Mesodermal cell (in vitro differentiated cells): ENCODE results near the gene IGSF6.

ENCODE experiments used
- H3K27ac ChIP-seq: 2 replicates; pipeline ENCODE4 v1.7.0; 2013; ENCODE audit warnings: mild to moderate bottlenecking, low read depth, low read length, moderate library complexity; ENCODE audit not compliant: severe bottlenecking
- H3K36me3 ChIP-seq: 2 replicates; pipeline ENCODE4 v1.7.1; 2013; ENCODE audit warnings: mild to moderate bottlenecking, low read length, moderate library complexity; ENCODE audit not compliant: control insufficient read depth, insufficient read depth
- H3K4me1 ChIP-seq: one replicate; pipeline ENCODE4 v1.7.1; 2013; ENCODE audit warnings: mild to moderate bottlenecking, low read length; ENCODE audit not compliant: insufficient read depth, control insufficient read depth, poor library complexity, severe bottlenecking
- H3K4me3 ChIP-seq: 2 replicates; pipeline ENCODE4 v1.7.0; 2013; ENCODE audit warnings: low read length, control low read depth, mild to moderate bottlenecking; ENCODE audit not compliant: insufficient read depth, poor library complexity, severe bottlenecking; ENCODE audit errors: extremely low read depth
- H3K9me3 ChIP-seq: 2 replicates; pipeline ENCODE4 v1.7.1; 2013; ENCODE audit warnings: mild to moderate bottlenecking, low read length, moderate library complexity; ENCODE audit not compliant: control insufficient read depth
- WGBS, 2 experiments: methylation state at CpG; one replicate each; pipeline ENCODE4 v1.1.5; 2013; ENCODE audit warnings: missing lambda C conversion rate in 2 of 2; ENCODE audit not compliant: insufficient coverage in 2 of 2; 5-methylcytosine and 5-hydroxymethylcytosine counted together

The IGSF6 gene

DNA sequence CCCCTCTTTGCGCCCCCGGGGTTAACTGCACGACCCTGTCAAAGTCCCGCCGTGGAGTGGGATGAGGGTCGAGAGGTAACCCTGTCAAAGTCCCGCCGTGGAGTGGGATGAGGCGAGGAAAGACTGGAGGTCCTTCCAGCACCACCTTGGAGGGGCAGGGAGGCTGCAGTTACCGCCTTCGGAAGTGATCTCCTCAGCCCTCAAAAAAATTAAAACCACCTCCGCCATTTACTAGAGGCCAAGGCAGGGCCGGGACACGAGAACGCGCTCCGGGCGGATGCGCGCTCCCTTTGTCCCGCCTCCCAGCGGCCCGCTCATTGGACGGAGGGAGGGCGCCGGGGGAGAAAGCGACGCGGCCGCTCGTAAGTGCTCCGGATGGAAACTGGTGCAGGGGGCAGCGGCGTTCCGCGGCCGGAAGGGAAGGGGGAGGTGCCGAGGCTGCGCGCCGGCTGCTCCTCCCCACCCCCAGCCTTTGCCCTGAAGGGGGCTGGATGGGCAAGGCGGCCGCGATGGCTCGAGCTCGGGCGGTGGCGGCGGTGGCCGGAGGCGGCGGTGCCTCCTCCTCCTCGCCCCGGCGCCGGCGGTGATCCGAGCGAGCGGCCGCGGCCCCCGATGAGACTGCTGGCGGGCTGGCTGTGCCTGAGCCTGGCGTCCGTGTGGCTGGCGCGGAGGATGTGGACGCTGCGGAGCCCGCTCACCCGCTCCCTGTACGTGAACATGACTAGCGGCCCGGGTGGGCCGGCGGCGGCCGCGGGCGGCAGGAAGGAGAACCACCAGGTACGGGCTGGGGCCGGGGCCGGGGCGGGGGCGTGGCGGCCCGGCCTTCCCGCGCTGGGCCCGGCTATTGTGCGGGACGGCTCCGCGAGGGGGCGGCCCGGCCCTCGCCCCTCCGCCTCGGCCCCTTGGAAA lies 53.0 kb downstream of the IGSF6 start, which contains the start of gene METTL9:
Gene METTL9, plus strand, starts transcription at position 456 of the 909 bp plus-strand sequence. Its CDS starts 157 bp downstream, at position 613.
- peak within 1 kb of the TSS; percentile 92 for H3K27ac ChIP-seq
- 0 to 1% methylated on average over 68 to 79 of the region's 100 CpGs for WGBS, 2 experiments
- peaks cover 4% of the 10 kb centered on the region for H3K36me3 ChIP-seq
- H3K4me3 ChIP-seq: peak within 1 kb of the TSS; percentile 80
- no peaks in the 10 kb centered on the region for H3K9me3 ChIP-seq
- H3K4me1 ChIP-seq: peaks cover 17% of the 10 kb centered on the region

DNA sequence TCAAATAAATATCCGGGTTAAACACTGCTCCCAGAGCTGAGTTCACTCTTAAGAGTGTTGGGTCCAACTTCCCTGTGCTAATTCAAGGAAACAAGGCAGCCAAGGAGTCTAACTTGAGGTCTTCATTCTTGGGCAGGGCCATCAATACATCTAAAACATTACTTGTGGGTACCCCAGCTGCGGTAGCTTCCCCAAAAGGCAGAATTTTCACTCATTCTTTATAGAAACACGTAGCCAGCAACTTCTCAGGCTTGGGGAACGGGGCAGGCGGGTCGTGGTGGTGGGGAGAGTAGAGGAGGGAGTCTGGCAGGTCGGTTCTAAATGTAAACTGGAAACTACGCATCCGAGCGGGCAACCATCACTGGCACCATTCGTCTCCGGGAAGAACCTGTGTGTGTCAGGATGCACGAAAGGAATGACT lies 53.7 kb downstream of the IGSF6 start:
- peak overlapping the region; percentile 64 for H3K27ac ChIP-seq
- H3K9me3 ChIP-seq: no peaks in the 10 kb centered on the region
- peak overlapping the region; percentile 80 for H3K4me3 ChIP-seq
- WGBS, 2 experiments: 8 to 11% methylated on average over 10 to 12 of the region's 13 CpGs
- peaks cover 3% of the 10 kb centered on the region for H3K36me3 ChIP-seq
- H3K4me1 ChIP-seq: peaks cover 10% of the 10 kb centered on the region

DNA sequence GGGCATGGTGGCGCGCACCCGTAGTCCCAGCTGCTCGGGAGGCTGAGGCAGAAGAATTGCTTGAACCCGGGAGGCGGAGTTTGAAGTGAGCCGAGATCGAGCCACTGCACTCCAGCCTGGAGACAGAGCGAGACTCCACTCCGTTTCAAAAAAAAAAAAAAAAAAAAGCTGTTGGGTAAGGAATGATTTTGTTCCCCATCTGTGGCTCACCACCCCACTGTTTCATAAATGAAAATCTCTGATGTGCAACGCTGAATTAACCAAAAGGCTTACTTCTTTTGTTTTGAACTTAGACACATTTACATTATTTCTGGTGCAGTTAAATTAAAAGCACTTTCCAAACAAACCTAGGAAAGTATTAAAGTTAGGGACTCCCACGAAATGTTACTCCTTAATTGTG lies 54.2 kb downstream of the IGSF6 start:
- Histone ChIP-seq H3K27ac (peak overlapping the region; percentile 64), H3K9me3 (no peaks in the 10 kb centered on the region), H3K4me3 (peak overlapping the region; percentile 80), H3K36me3 (no peaks in the 10 kb centered on the region), H3K4me1 (peaks cover 8% of the 10 kb centered on the region)
- 97 to 100% methylated on average over 8 to 10 of the region's 12 CpGs for WGBS, 2 experiments

DNA sequence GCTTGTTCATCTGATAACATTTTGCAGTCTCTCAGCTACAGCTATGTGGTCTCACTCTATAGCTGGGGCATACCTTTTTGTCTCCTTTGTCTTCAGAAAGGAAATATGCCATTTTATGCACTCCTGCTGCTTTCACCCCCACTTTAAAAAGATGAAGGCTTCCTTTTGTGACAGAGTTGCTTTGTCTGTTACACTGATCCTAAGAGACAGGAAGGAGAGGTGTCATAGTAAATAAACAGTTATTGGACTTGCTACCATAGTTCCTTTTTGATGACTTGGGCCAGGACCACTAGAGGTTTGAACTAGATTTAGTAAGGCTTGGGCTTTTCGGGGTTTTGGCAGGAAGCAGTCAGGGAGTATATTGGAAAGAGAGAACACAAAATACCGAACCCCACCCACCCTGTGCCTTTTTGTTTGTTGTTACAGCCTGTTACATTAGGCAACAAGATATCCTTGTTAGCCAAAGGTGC lies 54.8 kb downstream of the IGSF6 start:
- H3K4me1 ChIP-seq: peaks cover 5% of the 10 kb centered on the region
- no peaks in the 10 kb centered on the region for H3K9me3 ChIP-seq
- H3K36me3 ChIP-seq: no peaks in the 10 kb centered on the region
- H3K27ac ChIP-seq: no peak overlapping the region
- no peak overlapping the region for H3K4me3 ChIP-seq
- 90 to 100% methylated on average over 1 to 2 of the region's 2 CpGs for WGBS, 2 experiments

DNA sequence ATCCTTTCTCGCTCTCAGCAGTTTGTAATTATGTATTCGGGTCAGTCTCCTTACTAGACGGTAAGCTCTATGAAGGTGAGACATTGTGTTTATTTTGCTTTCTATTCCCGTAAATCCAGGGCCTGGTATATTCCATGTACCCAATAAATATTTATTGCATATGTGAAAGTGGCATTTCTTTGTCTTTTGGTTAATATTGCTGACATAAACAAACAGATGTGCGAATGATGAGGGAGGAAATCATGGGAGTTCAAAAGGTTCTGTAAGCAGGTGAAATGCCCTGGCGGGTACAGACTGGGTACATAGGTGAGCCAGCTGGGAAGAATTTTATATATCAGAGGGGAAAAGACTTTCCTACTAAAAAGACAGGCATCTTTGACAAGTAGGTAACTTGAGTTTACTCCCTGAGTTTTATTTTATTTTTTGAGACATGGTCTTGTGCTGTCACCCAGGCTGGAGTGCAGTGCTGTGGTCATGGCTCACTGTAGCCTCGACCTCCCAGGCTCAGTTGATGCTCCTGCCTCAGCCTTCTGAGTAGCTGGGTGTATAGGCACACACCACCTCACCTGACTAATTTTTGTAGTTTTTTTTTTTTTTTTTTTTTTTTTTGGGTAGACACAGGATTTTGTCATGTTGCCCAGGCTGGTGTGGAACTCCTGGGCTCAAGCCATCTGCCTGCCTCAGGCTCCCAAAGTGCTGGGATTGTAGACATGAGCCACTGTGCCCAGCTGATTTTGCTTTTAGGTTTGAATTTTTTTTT lies 58.7 kb downstream of the IGSF6 start:
- H3K27ac ChIP-seq: no peak overlapping the region
- no peaks in the 10 kb centered on the region for H3K9me3 ChIP-seq
- H3K36me3 ChIP-seq: no peaks in the 10 kb centered on the region
- H3K4me3 ChIP-seq: no peak overlapping the region
- H3K4me1 ChIP-seq: no peaks in the 10 kb centered on the region
- WGBS, 2 experiments: 92 to 100% methylated on average over 2 to 3 of the region's 7 CpGs

DNA sequence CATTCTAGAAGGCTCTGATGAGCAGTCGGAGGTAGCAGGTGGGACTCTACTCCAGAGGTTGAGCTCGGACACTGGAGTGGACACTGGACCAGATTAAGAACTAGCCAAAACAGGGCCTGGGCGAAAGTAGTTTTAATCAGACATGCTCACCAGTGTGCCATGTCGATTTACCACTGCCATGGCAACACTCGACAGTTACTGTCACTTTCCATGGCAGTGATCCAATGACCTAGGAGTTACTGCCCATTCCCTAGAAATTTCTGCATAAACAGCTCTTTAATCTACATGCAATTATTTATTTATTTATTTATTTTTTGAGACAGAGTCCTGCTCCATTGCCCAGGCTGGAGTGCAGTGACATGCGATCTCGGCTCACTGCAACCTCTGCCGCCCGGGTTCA lies 60.2 kb downstream of the IGSF6 start:
- Histone ChIP-seq H3K27ac (no peak overlapping the region), H3K9me3 (no peaks in the 10 kb centered on the region), H3K36me3 (no peaks in the 10 kb centered on the region), H3K4me3 (no peak overlapping the region), H3K4me1 (no peaks in the 10 kb centered on the region)
- 91 to 98% methylated on average over 9 of the region's 9 CpGs for WGBS, 2 experiments

DNA sequence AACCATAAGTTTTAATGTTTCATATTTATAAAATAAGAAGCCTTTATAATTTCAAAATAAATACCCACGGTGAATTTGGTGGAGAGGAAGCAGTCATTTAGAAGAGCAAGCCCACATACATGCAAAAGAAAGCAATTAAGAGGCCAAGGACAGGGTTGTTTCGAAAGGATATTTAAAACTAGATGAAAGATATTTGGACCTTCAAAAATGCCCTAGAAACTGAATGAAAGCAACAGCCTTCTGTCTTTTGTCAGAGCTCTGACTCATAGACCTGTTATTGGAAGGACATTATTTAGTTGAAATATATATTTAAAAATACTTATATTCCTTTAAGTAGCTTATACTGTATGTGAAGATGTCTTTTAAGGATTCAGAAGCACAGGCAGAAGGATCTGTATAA lies 61.6 kb downstream of the IGSF6 start:
- WGBS, 2 experiments: no CpG with 5 or more reads among the region's 2 CpGs
- H3K27ac ChIP-seq: no peak overlapping the region
- no peaks in the 10 kb centered on the region for H3K36me3 ChIP-seq
- no peaks in the 10 kb centered on the region for H3K4me1 ChIP-seq
- H3K4me3 ChIP-seq: no peak overlapping the region
- no peaks in the 10 kb centered on the region for H3K9me3 ChIP-seq

DNA sequence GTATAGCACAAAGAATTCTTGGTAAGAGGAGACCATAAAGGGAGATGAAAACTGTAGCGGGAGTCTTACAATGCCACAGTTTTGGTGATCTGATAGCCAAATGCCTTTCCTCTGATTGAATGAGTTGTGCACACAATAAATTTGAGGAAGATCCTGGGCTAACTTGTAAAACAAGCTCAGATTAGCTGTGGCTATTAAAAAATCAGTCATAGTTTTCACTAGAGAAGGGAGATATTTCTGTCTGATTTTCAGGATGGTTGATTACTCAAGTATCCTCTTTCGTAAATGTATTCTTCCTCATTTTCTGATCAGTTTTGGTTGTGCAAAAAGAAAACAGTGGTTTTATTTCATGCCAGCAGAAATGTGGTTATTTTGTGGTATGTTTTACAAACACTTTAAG lies 62.1 kb downstream of the IGSF6 start:
- 100% methylated on average over 1 of the region's 2 CpGs for WGBS, 2 experiments
- Histone ChIP-seq H3K27ac (peak overlapping the region; percentile 13), H3K4me1 (no peaks in the 10 kb centered on the region)

DNA sequence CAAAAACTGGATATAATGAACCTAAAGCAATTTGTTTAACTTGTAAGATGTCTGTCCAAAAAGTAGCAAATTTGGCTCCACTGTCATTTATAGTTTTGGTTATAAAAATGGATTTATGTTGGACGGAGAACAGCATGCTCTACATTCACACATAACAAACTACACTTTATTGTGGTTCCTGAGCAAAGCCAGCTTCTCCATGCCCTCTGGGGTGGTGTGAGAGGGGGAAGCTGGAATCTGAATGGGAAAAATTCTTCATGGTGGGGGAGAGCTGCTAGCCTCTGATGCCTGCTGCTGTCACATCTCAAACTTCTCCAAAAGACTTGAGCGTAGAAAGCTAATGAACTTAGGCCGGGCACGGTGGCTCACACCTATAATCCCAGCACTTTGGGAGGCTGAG lies 62.9 kb downstream of the IGSF6 start:
- Histone ChIP-seq H3K27ac (no peak overlapping the region), H3K4me3 (no peak overlapping the region), H3K4me1 (no peaks in the 10 kb centered on the region), H3K9me3 (no peaks in the 10 kb centered on the region), H3K36me3 (no peaks in the 10 kb centered on the region)
- 92% methylated on average over 3 of the region's 4 CpGs; no CpG with 5 or more reads in 1 of the 2 experiments for WGBS, 2 experiments

More for the DNA sequence above, 62.1 kb downstream of the IGSF6 start:
- Histone ChIP-seq H3K9me3 (no peaks in the 10 kb centered on the region), H3K36me3 (no peaks in the 10 kb centered on the region), H3K4me3 (no peak overlapping the region)
